HTERT RPE-1 (cell line): ENCODE results near the gene APAF1.

Source experiments
- in situ Hi-C: fragments of 300-500 bp; cut with MboI; formaldehyde crosslinking; loops from 4 replicates; pipeline ENCODE4 v1.14.3; 2020; ENCODE audit warnings: low sequenced_read_pairs

Gene APAF1

GRCh38 chr12:98725476-98726247 lies 80.6 kb downstream of the APAF1 start:
- in situ Hi-C loops = no loop called here

- in situ Hi-C loops = no loop called here
These were observed 82.1 kb downstream of the APAF1 start for GRCh38 chr12:98727196-98727595.

- in situ Hi-C loops = no loop called here
These were observed 85.3 kb downstream of the APAF1 start for GRCh38 chr12:98730412-98730811.

- in situ Hi-C loops = no loop called here
These were observed 88.7 kb downstream of the APAF1 start for GRCh38 chr12:98733667-98734350.

- in situ Hi-C loops = no loop called here
These were observed 90.7 kb downstream of the APAF1 start for GRCh38 chr12:98735821-98736220.

- in situ Hi-C loops = no loop called here
These were observed 91.5 kb downstream of the APAF1 start for GRCh38 chr12:98736352-98737321.

- in situ Hi-C loops = no loop called here
These were observed 92.2 kb downstream of the APAF1 start for GRCh38 chr12:98737322-98737712.

GRCh38 chr12:98738002-98738401 lies 92.9 kb downstream of the APAF1 start:
- in situ Hi-C loops = no loop called here

GRCh38 chr12:98738539-98738938 lies 93.4 kb downstream of the APAF1 start:
- in situ Hi-C loops = no loop called here

GRCh38 chr12:98740751-98741150 lies 95.7 kb downstream of the APAF1 start:
- in situ Hi-C loops = no loop called here

GRCh38 chr12:98741196-98741555 lies 96.1 kb downstream of the APAF1 start:
- in situ Hi-C loops = no loop called here

GRCh38 chr12:98741556-98742265 lies 96.6 kb downstream of the APAF1 start:
- in situ Hi-C loops = no loop called here

- in situ Hi-C loops = no loop called here
These were observed 98.4 kb downstream of the APAF1 start for GRCh38 chr12:98743362-98743953.

- in situ Hi-C loops = no loop called here
These were observed 99.6 kb downstream of the APAF1 start for GRCh38 chr12:98744680-98745079.

- in situ Hi-C loops = no loop called here
These were observed 100.7 kb downstream of the APAF1 start for GRCh38 chr12:98745578-98746391.

- in situ Hi-C loops = no loop called here
These were observed 103.4 kb downstream of the APAF1 start for GRCh38 chr12:98748463-98748862.

- in situ Hi-C loops = no loop called here
These were observed 105.4 kb downstream of the APAF1 start for GRCh38 chr12:98750511-98750910.

- in situ Hi-C loops = no loop called here
These were observed 106.6 kb downstream of the APAF1 start for GRCh38 chr12:98751580-98752115.

- in situ Hi-C loops = no loop called here
These were observed 107.6 kb downstream of the APAF1 start for GRCh38 chr12:98752726-98753125.
